Rectal smooth muscle tissue (tissue), 1 donor: ENCODE data around the gene TIMM13.
A peak's percentile ranks its signal among the peaks of the same experiment; 100 is the strongest.
"Not testable (repeated sequence)": the region's sequence is repeated elsewhere in the genome, so short reads cannot be mapped to it uniquely, and the experiment has no call there.

ENCODE experiments used
- H3K27ac ChIP-seq: one replicate; pipeline ENCODE4 v1.7.0; 2013; ENCODE audit warnings: low read depth, low read length, inconsistent platforms
- H3K27me3 ChIP-seq: one replicate; pipeline ENCODE4 v1.7.0; 2013; ENCODE audit warnings: low read length; ENCODE audit not compliant: control insufficient read depth, insufficient read depth
- H3K36me3 ChIP-seq: one replicate; pipeline ENCODE4 v1.7.0; 2013; ENCODE audit warnings: low read length; ENCODE audit not compliant: control insufficient read depth, insufficient read depth
- H3K4me1 ChIP-seq: one replicate; pipeline ENCODE4 v1.7.0; 2013; ENCODE audit warnings: low read length; ENCODE audit not compliant: control insufficient read depth, insufficient read depth
- H3K4me3 ChIP-seq: one replicate; pipeline ENCODE4 v1.7.0; 2013; ENCODE audit warnings: low read length
- H3K9ac ChIP-seq: one replicate; pipeline ENCODE4 v1.7.0; 2013; ENCODE audit warnings: low read length

TIMM13 gene

DNA sequence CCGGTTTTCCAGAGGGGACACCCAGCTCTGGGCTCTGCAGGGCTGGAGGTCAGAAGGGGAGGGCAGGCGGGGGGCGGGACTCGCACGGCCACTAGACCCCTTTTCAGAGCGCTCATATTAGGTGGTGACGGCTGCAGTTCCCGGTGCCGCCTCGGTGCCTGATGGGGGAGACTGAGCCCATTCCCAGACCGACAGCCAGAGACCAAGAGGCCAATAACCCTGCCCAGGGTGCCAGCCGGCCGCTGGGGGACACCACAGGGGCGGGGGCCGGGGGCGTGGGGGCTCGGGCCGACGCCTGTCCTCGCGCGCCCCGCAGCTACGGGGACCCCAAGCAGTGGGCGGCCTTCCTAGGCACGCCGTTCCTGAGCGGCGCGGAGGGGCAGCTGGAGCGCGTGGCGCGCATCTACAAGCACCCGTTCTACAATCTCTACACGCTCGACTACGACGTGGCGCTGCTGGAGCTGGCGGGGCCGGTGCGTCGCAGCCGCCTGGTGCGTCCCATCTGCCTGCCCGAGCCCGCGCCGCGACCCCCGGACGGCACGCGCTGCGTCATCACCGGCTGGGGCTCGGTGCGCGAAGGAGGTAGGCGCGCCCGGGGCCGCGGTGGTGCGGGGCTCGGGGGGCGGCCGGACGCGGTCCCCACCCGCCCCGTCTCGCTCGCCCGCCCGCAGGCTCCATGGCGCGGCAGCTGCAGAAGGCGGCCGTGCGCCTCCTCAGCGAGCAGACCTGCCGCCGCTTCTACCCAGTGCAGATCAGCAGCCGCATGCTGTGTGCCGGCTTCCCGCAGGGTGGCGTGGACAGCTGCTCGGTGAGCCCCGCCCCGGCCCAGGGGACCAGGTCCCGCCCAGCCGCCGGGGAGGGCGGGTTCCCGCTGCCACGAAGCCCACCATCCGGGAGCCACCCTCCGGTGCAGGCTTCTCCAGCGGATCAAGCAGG, 2.4 kb downstream of the TIMM13 start:
- H3K9ac ChIP-seq = no peak overlapping the region
- H3K4me1 ChIP-seq = peaks cover 11% of the 10 kb centered on the region
- H3K27ac ChIP-seq = no peak overlapping the region
- H3K27me3 ChIP-seq = no peaks in the 10 kb centered on the region
- H3K4me3 ChIP-seq = peak overlapping the region; percentile 12
- no peaks in the 10 kb centered on the region for H3K36me3 ChIP-seq

- no peaks in the 10 kb centered on the region for H3K27me3 ChIP-seq
- H3K27ac ChIP-seq = no peak overlapping the region
- no peaks in the 10 kb centered on the region for H3K36me3 ChIP-seq
- H3K4me1 ChIP-seq = peaks cover 11% of the 10 kb centered on the region
- no peak overlapping the region for H3K4me3 ChIP-seq
- H3K9ac ChIP-seq = no peak overlapping the region
Observed at GRCh38 chr19:2423915-2424685, 3.3 kb downstream of the TIMM13 start.

GRCh38 chr19:2423071-2423914, 4.1 kb downstream of the TIMM13 start:
- no peak overlapping the region for H3K4me3 ChIP-seq
- no peaks in the 10 kb centered on the region for H3K27me3 ChIP-seq
- peaks cover 11% of the 10 kb centered on the region for H3K4me1 ChIP-seq
- H3K36me3 ChIP-seq = no peaks in the 10 kb centered on the region
- no peak overlapping the region for H3K9ac ChIP-seq
- H3K27ac ChIP-seq = no peak overlapping the region

- no peaks in the 10 kb centered on the region for H3K36me3 ChIP-seq
- H3K27ac ChIP-seq = no peak overlapping the region
- no peak overlapping the region for H3K9ac ChIP-seq
- H3K4me3 ChIP-seq = no peak overlapping the region
- no peaks in the 10 kb centered on the region for H3K27me3 ChIP-seq
- H3K4me1 ChIP-seq = peaks cover 9% of the 10 kb centered on the region
Observed at GRCh38 chr19:2421581-2422306, 5.6 kb downstream of the TIMM13 start.

GRCh38 chr19:2420490-2420889, 6.9 kb downstream of the TIMM13 start:
- H3K4me1 ChIP-seq = peaks cover 1% of the 10 kb centered on the region
- no peak overlapping the region for H3K4me3 ChIP-seq
- no peaks in the 10 kb centered on the region for H3K27me3 ChIP-seq
- H3K27ac ChIP-seq = no peak overlapping the region
- no peak overlapping the region for H3K9ac ChIP-seq
- H3K36me3 ChIP-seq = no peaks in the 10 kb centered on the region

- Histone ChIP-seq H3K4me3 (no peak overlapping the region), H3K36me3 (no peaks in the 10 kb centered on the region), H3K27me3 (no peaks in the 10 kb centered on the region), H3K9ac (no peak overlapping the region), H3K4me1 (no peaks in the 10 kb centered on the region), H3K27ac (no peak overlapping the region)
Observed at GRCh38 chr19:2419754-2420153, 7.6 kb downstream of the TIMM13 start.

GRCh38 chr19:2417881-2418406, 9.4 kb downstream of the TIMM13 start:
- Histone ChIP-seq H3K27me3 (no peaks in the 10 kb centered on the region), H3K4me1 (no peaks in the 10 kb centered on the region), H3K27ac (no peak overlapping the region), H3K9ac (no peak overlapping the region), H3K36me3 (no peaks in the 10 kb centered on the region), H3K4me3 (no peak overlapping the region)

GRCh38 chr19:2417436-2417835, 9.9 kb downstream of the TIMM13 start:
- H3K4me1 ChIP-seq, H3K27ac ChIP-seq, H3K9ac ChIP-seq, H3K36me3 ChIP-seq, H3K27me3 ChIP-seq, H3K4me3 ChIP-seq: not testable (repeated sequence)

GRCh38 chr19:2416321-2417097, 10.9 kb downstream of the TIMM13 start:
- Histone ChIP-seq H3K27me3 (no peaks in the 10 kb centered on the region), H3K4me3 (no peak overlapping the region), H3K36me3 (no peaks in the 10 kb centered on the region), H3K9ac (no peak overlapping the region), H3K27ac (no peak overlapping the region), H3K4me1 (no peaks in the 10 kb centered on the region)

DNA sequence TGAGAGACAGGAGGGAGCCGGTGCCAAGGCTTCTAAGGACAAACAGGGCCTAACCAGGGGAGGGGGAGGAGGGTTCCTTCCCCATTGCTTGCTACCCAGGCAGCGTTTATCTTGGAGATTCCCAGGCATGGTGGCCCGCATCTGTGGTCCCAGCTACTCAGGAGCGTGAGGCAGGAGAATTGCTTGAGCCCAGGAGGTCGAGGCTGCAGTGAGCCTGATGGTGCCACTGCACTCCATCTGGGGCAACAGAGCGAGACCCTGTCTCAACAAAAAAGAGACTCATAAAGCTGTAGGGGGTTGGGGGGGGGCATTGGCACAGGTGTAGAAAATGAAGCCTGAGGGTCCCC, 11.4 kb downstream of the TIMM13 start:
- Histone ChIP-seq H3K27me3 (no peaks in the 10 kb centered on the region), H3K4me3 (no peak overlapping the region), H3K27ac (no peak overlapping the region), H3K9ac (no peak overlapping the region), H3K4me1 (no peaks in the 10 kb centered on the region), H3K36me3 (no peaks in the 10 kb centered on the region)

- no peaks in the 10 kb centered on the region for H3K27me3 ChIP-seq
- no peaks in the 10 kb centered on the region for H3K36me3 ChIP-seq
- no peak overlapping the region for H3K27ac ChIP-seq
- no peak overlapping the region for H3K9ac ChIP-seq
- no peaks in the 10 kb centered on the region for H3K4me1 ChIP-seq
- no peak overlapping the region for H3K4me3 ChIP-seq
Observed at GRCh38 chr19:2415281-2415972, 12.0 kb downstream of the TIMM13 start.
